DMS153 (cell line): ENCODE data around the gene RNASE8.

Experiments
- DNase-seq: peaks from one replicate; lab custom pipeline; 2025; lab: John Stamatoyannopoulos, UW

The RNASE8 gene

GRCh38 chr14:21092273-21093011 is 34.8 kb downstream of the RNASE8 start:
- no peak for DNase-seq

DNA sequence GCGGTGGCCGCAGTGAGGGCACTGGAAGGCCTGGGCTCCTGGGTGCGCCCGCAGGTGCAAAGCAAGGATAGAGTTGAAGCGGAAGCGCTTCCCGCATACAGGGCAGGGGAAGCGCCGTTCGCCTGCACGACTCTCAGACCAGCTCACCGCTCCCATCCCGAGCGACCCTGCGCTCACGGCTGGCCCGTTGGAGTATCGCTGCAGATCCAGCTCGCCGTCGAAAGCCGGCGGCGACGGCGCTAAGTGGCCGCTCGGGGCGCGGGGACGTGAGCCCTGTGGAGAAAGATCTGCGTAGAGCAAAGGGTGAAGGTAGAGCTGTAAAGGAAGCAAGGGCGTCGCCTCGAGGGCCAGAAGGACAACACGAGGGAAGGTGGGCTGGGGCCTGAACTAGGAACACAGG is 35.4 kb downstream of the RNASE8 start:
- DNase-seq: no peak

GRCh38 chr14:21093769-21094681 is 36.4 kb downstream of the RNASE8 start:
- no peak for DNase-seq

DNA sequence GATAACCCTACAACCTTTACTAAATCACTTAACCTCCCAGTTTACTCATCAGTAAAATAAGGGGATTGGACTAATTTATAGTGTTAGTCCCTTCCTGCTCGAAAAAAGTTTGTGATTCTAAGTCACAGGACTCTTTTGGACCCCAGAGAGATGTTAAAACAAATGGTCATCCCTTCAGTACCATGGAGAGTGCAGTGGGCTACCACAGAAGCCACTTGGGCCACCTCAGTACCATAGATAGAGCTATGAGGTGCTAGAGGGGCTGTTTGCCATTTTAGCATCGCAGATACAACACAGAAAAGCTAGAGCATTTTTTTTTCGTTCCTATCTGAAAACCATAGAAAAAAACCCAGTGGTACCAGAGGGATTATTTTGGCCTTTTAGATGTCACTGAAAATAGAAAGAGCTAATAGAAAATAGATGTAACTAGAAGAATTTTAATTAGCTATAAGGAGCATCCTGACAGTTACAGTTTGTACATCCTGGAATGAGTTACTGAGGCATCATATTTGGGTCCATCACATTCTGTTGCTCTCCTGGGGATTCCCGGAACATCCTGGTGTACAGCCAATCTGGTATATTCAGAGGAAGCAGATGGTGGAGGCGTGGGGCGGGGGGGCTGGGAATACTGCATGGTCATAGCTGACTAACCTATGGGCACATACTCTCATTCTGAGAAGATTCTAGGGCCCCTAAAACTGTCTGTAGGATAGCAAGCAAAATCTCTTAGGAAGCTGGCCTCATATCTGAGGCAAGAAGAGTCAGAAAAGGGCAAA is 38.0 kb downstream of the RNASE8 start:
- DNase-seq: no peak

- no peak for DNase-seq
Observed at GRCh38 chr14:21096438-21096837, 38.8 kb downstream of the RNASE8 start.

GRCh38 chr14:21096978-21097635 is 39.5 kb downstream of the RNASE8 start:
- DNase-seq: no peak

DNA sequence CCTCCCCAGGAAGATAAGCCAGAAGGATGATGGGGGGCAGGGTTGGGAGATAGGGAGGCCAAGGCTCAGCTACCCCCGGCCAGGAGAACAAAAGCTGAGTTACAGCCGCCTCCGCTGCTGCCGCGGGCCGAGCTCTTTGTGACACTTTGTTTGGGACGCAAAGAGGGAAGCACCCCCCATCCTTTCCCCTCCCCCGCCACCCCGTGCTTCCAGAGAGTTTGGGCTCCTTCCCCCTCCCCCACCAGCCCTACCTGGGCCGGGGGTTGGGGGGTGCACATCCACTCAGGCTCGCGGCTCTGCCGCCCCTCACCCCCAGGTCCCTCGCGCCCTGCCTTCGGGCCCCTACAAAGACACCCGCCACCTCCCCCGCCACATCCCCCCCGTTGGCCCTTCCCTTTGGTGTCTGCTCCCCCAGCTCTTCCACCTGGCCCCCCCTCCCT is 40.0 kb downstream of the RNASE8 start:
- DNase-seq: no peak

- DNase-seq: no peak
Observed at GRCh38 chr14:21098076-21098891, 40.7 kb downstream of the RNASE8 start, which contains the start of gene ZNF219. ZNF219 (minus strand) TSS chr14:21098655; CDS start chr14:21093591, 5,064 bp downstream.

DNA sequence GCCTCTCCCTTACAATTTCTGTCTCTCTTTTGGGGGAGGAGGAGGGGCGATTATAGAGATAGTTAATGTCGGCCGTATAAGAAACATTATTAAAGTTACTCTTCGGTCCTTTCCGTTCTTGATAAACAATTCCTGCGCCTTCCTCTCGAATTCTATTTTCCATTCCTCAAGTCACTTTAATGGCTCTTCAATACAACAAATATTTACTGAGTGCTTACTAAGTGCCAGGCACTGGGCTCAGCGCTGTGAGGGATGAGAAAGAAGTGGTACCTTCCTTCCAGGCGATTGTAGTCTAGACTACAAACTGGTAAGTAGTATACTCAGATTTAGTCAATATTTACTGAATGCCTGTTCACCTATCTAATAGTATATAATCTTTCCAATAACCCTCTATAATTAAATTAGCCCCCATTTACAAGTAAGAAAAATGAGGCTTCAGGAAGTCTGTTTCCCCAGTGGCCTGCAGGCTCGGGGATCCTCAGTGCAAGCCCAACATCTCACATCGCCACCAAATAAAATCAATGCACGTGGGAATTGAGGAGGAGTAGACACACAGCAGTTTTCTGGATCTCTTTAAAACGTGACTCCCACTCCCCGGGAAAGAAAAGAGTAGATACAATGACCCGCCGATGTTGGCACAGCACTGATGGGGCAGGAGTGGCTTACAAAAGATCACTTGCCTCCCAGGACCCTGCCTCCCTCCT is 41.4 kb downstream of the RNASE8 start:
- no peak for DNase-seq

DNA sequence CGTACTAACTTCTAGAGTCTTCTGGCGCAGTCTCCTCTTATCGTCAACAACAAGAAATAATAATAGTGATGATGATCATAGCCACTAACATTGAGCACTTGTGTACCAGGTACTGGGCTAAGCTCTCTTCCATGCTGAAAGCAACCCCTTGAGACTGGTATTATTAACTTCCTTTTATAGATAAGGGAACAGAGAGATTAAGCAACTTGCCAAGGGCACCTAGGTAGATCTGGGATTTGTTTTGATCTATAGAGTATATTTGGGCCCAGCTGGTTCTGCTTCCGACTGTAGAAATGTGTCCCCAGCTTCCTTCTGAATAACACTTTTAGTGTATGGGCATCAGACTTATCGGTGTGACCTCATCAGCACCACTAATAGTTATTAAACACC is 42.0 kb downstream of the RNASE8 start:
- DNase-seq: no peak

DNA sequence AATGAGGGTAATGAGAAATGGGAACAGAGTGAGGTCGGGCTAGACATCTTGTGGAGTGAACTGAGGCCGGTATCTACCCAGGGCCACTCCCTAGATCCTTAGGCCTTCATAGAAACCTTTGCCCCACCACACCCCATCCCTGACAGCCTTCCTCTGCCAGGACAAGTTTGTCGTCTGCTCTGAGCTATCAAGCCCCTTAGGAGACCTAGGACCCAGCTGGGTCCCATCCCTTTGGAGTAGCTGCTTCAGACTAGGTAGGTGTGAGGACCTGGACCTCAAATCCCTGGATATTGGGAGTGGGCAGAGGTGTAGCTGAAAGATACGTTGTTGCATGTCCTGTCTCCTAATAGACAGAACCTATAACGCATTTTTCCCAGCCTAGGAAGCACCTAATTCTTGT is 43.3 kb downstream of the RNASE8 start, which contains the start of gene TMEM253:
Gene TMEM253, plus strand, starts transcription at position 136 of the 400 bp plus-strand sequence. CDS start 278 bp downstream, outside the sequence.
- DNase-seq: no peak

DNA sequence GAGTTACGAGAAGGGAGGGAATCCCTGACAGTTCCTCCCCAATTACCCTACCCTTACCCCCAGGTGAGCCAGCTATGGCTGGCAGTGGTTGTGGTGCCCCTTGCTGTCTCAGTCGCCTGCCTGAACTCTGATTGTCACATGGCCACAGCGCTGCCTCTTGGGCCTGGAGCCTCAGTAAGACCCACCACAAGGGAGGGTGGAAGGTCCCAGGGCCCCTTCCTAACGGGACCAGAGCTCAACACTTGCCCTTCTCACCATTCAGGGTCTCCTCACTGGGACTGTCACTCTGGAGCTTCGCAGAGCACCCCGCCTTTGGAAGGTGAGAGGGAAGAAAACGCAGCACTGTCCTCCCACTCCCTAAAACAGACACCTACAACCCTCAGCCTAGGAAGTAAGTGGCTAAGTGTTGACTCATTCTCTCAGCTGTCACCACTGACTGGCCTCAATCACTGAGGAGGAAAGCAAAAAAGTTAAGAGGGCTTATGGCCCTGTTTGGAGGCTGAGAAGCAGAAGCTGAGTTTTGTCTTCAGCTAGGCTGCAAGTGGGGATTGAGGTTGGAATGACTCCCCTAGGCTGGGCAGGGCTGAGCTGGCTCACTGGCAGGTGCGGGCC is 44.3 kb downstream of the RNASE8 start:
- DNase-seq: no peak

DNA sequence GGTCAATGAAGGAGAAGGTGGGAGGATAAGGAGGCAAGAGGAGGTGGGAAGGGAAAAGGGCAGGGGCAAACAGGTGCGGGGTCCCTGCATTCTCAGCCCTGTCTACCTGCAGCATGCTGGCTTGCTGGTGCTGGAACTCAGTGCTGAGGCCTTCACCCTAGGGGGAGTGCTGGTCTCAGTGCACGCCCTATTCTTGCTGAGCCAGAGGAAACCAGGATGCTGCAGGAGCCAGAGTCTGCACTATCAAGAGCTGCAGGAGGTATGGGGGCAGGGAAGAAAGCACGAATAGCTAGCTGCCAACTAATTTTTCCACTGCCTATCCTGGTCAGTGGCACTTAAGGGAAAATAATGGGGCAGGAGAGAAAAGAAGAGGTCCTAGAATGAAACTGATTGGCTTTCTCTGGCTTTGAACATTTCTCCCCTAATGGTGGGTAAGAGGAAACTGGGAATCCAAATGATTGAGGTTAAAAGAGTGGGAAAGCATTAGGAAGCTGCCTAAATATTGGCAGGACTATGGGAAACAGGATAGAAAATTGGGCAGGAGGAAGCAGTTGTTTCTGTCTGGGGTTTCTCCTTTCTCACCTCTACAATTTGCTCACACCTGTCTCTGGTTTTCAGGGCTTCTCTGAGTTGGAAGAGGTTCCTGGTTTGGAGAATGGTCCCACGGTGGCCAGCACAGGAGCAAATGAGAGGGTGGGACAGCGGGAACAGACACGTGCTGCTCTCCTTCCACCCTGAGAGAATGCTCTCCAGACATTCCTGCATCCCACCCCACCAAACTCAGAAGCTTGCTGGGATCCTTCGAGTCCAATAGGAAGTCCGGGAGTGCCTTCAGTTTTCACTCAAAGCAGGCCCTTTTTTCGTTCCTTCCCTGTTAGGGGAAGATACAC is 45.1 kb downstream of the RNASE8 start:
- no peak for DNase-seq

- no peak for DNase-seq
Observed at GRCh38 chr14:21103411-21103709, 45.7 kb downstream of the RNASE8 start.

GRCh38 chr14:21103710-21104447 is 46.3 kb downstream of the RNASE8 start:
- peak; percentile 91 for DNase-seq

GRCh38 chr14:21104448-21105060 is 46.9 kb downstream of the RNASE8 start:
- DNase-seq: peak; percentile 83

DNA sequence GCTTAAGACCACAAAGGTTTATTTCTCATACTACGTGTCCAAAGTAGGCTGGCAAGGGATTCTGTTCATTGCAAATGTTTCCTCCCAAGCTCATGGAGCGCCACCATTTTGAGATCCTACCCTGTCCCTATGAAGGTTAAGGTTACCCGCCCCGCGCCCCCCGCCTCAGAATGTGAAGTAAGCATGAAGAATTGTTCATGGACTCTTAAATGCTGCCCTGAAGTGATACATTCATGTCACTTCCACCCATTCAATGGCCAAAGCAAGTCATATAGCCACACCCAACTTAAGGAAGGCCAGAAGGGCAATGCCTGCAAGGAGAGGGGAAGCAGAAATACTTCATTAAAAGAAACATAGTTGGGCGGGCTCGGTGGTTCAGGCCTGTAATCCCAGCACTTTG is 47.5 kb downstream of the RNASE8 start:
- no peak for DNase-seq

GRCh38 chr14:21106176-21106497 is 48.5 kb downstream of the RNASE8 start:
- no peak for DNase-seq
